GM18867 (cell line): Measurements from ENCODE around the gene PPP1R37.

Source experiments
- ATAC-seq: cut with Tn5 transposase; IDR thresholded peaks from one replicate; pipeline ENCODE4 v1.9.1; 2021; ENCODE audit warnings: mild to moderate bottlenecking, moderate library complexity; ENCODE audit not compliant: unreplicated experiment

The PPP1R37 gene

GRCh38 chr19:45186509-45187334 lies 93.7 kb downstream of the PPP1R37 start:
- no peak for ATAC-seq

DNA sequence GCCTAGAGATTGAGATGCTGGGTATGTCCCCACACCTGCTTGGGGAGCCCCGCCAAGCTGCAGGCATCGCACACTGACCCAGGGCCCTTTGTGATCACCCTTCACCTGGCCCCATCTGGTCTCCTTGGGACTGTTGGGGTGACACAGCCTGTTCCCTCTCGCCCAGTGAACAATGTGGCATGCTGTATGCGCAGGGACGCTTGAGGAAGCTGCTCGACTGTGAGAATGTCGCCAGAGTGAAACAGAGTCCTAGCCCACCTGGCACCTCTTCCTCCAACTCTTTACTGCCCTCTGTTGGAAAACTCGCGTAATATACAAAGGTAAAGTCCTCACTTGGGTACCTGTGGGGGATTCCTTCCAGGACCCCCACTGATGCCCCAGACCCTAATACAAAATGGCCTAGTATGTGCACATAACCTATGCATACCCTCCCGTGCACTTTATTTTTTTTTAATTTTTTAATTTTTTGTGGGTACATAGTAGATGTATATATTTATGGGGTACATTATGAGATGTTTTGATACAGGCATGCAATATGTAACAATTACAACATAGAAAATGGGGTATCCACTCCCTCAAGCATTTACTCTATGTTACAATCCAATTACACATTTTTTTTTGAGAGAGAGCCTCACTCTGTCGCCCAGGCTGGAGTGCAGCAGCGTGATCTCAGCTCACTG lies 94.6 kb downstream of the PPP1R37 start:
- ATAC-seq, result no peak

GRCh38 chr19:45189971-45190370 lies 97.0 kb downstream of the PPP1R37 start:
- ATAC-seq, result no peak

DNA sequence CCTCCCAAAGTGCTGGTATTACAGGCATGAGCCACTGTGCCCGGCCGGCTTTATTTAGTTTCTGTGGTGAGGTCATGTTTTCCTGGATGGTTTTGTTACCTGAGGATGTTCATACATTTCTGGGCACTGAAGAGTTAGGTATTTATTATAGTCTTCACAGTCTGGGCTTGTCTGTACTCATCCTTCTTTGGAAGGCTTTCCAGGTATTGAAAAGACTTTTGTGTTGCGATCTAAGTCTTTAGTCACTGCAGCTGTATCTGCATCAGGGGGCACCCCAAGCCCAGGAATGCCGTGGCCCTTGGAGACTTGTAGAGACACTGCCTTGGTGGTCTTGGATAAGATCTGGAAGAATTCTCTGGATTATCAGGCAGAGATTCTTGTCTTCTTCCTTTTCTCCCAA lies 98.4 kb downstream of the PPP1R37 start:
- no peak for ATAC-seq

GRCh38 chr19:45195764-45196163 lies 102.8 kb downstream of the PPP1R37 start:
- ATAC-seq, result no peak
